ENCODE data around the gene KATNB1.

KATNB1 gene

DNA sequence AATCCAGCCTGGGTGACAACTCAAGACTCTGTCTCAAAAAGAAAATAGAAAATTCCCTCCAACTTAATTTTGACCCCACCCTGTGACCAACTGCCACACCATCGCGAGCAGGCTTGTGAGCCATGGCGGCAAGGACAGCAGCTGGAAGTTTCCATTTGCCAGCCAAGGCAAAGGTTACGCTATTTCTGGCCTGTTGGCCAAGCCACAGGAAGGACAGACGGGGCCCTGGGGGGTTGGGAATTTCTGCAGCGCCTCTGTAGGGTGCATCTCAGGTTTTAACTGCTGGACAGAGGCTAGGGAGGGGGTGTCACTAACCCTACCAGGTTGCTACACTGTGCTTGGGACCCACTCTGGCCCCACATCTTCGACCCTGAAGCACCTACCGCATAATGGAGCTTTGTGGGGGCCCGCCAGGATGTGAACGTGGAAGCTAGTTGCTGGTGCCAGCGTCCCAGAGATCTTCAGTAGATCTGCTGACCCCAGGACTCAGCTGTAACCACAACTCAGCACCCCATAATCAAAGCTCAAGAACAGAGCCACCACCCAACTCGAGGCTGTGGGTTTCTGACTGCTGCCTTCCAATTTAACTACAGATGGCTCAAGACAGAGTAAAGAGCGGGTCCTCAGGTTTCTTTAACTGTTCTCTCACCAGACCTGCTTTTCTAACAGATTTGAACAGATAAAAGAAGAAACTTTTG lies 55.8 kb downstream of the KATNB1 start (continued):
- TF ChIP-seq, protein P1, sequence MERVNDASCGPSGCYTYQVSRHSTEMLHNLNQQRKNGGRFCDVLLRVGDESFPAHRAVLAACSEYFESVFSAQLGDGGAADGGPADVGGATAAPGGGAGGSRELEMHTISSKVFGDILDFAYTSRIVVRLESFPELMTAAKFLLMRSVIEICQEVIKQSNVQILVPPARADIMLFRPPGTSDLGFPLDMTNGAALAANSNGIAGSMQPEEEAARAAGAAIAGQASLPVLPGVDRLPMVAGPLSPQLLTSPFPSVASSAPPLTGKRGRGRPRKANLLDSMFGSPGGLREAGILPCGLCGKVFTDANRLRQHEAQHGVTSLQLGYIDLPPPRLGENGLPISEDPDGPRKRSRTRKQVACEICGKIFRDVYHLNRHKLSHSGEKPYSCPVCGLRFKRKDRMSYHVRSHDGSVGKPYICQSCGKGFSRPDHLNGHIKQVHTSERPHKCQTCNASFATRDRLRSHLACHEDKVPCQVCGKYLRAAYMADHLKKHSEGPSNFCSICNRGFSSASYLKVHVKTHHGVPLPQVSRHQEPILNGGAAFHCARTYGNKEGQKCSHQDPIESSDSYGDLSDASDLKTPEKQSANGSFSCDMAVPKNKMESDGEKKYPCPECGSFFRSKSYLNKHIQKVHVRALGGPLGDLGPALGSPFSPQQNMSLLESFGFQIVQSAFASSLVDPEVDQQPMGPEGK (CRISPR knock-in tag; IDR thresholded peaks at IDR 0.05; ENCODE audit: borderline replicate concordance) = no peak
- TF ChIP-seq ZNF565 (CRISPR knock-in tag; conservative IDR thresholded peaks at IDR 0.05; ENCODE audit: low read depth) (no peak), ZNF8 (CRISPR knock-in tag; IDR thresholded peaks at IDR 0.05) (no peak), SNAI2 (CRISPR knock-in tag; IDR thresholded peaks at IDR 0.05) (no peak), ZNF70 (CRISPR knock-in tag; IDR thresholded peaks at IDR 0.05) (no peak), POU6F1 (CRISPR knock-in tag; IDR thresholded peaks at IDR 0.05; ENCODE audit: borderline replicate concordance, low read depth) (no peak), TOX (CRISPR knock-in tag; IDR thresholded peaks at IDR 0.05; ENCODE audit: borderline replicate concordance) (no peak), ZC3H10 (CRISPR knock-in tag; IDR thresholded peaks at IDR 0.05) (no peak), ESRRG (CRISPR knock-in tag; IDR thresholded peaks at IDR 0.05) (no peak), CSDC2 (CRISPR knock-in tag; IDR thresholded peaks at IDR 0.05) (no peak), ARNTL (CRISPR knock-in tag; IDR thresholded peaks at IDR 0.05; ENCODE audit: borderline replicate concordance, low read depth) (no peak), TCF4 (CRISPR knock-in tag; IDR thresholded peaks at IDR 0.05; ENCODE audit: borderline replicate concordance) (no peak)

DNA sequence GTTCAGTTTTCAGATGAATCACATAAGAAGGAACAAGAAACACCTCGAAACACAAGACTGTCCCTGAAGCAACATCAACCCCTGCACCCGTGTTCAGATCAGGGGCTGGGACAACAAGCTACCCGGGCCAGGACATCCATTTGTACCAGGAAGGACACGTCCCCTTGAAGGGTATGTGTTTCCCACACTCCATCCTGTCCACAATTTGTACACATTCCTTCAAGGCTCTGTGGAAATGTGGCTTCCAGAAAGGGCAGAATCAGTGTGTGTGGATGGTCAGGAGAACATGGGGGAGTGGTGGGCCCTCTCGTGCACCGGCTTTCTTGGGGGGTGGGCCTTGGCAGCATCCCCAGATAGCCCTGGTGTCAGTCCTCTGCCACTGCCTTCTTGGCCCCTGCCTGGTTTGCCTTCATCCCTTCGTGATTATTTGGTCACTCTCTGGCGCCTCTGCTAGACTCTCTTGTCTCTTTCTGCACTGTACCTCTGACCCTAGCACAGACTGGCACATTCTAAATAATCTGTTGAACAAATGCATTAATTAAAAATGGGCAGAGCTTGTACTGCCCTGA lies 56.4 kb downstream of the KATNB1 start:
- no peak for ATAC-seq
- TF ChIP-seq CSDC2 (CRISPR knock-in tag; IDR thresholded peaks at IDR 0.05) = no peak
- no peak for TF ChIP-seq PPARA (CRISPR knock-in tag; IDR thresholded peaks at IDR 0.05; ENCODE audit: borderline replicate concordance)
- TF ChIP-seq TOX (CRISPR knock-in tag; IDR thresholded peaks at IDR 0.05; ENCODE audit: borderline replicate concordance) = no peak
- no peak for TF ChIP-seq ZNF565 (CRISPR knock-in tag; conservative IDR thresholded peaks at IDR 0.05; ENCODE audit: low read depth)
- TF ChIP-seq SNAI2 (CRISPR knock-in tag; IDR thresholded peaks at IDR 0.05) = no peak
- TF ChIP-seq, protein P1 (CRISPR knock-in tag; IDR thresholded peaks at IDR 0.05; ENCODE audit: borderline replicate concordance) = no peak
- no peak for TF ChIP-seq TCF4 (CRISPR knock-in tag; IDR thresholded peaks at IDR 0.05; ENCODE audit: borderline replicate concordance)
- no peak for TF ChIP-seq ZNF70 (CRISPR knock-in tag; IDR thresholded peaks at IDR 0.05)
- no peak for TF ChIP-seq GLIS3 (CRISPR knock-in tag; IDR thresholded peaks at IDR 0.05)
- no peak for TF ChIP-seq ZNF8 (CRISPR knock-in tag; IDR thresholded peaks at IDR 0.05)
- no peak for TF ChIP-seq CREB5 (CRISPR knock-in tag; IDR thresholded peaks at IDR 0.05; ENCODE audit: low read depth)
- TF ChIP-seq BACH2 (CRISPR knock-in tag; IDR thresholded peaks at IDR 0.05; ENCODE audit: borderline replicate concordance) = no peak
- TF ChIP-seq ZFP30 (CRISPR knock-in tag; IDR thresholded peaks at IDR 0.05) = no peak
- no peak for TF ChIP-seq ISL1 (CRISPR knock-in tag; IDR thresholded peaks at IDR 0.05)
- TF ChIP-seq ZFP3 (CRISPR knock-in tag; IDR thresholded peaks at IDR 0.05) = no peak
- TF ChIP-seq TSHZ2 (CRISPR knock-in tag; IDR thresholded peaks at IDR 0.05) = no peak
